Gastroesophageal sphincter (tissue), 3 donors: ENCODE results near the gene CCDC73.
"Not testable (repeated sequence)": the region's sequence is repeated elsewhere in the genome, so short reads cannot be mapped to it uniquely, and the experiment has no call there.

Experiments
- CTCF ChIP-seq, 4 experiments: fragments of 200-600 bp in 2 of 4; fragments of 450-650 bp in 2 of 4; sonication (generic) in 1 of 4; IDR thresholded peaks; one replicate each; pipeline ENCODE4 v1.5.1; 2017 to 2019; ENCODE audit warnings: antibody characterized with exemption in 4 of 4, mild to moderate bottlenecking in 2 of 4, moderate library complexity in 2 of 4
- EP300 ChIP-seq: sonication (generic); formaldehyde crosslinking; IDR thresholded peaks from one replicate; pipeline ENCODE4 v1.6.1; 2017; ENCODE audit warnings: antibody characterized with exemption, mild to moderate bottlenecking
- POLR2A ChIP-seq, 2 donors: fragments of 450-650 bp; IDR thresholded peaks; one replicate each; pipeline ENCODE4 v1.6.1; 2017; ENCODE audit warnings: antibody characterized with exemption in 2 of 2, mild to moderate bottlenecking in 2 of 2, moderate library complexity in 1 of 2
- POLR2AphosphoS5 ChIP-seq: sonication (generic); formaldehyde crosslinking; IDR thresholded peaks from one replicate; pipeline ENCODE4 v1.6.1; 2017; ENCODE audit warnings: antibody characterized with exemption

- TF ChIP-seq POLR2A (IDR thresholded peaks at IDR 0.05); CTCF (IDR thresholded peaks at IDR 0.05); POLR2AphosphoS5; EP300: not testable (repeated sequence)
Observed at GRCh38 chr11:32708978-32709377, 85.5 kb downstream of the CCDC73 start.
